Activated naive CD8-positive, alpha-beta T cell (primary cell): Measurements from ENCODE around the gene LRRC61.
A peak's percentile ranks its signal among the peaks of the same experiment; 100 is the strongest.

ENCODE experiments used
- H3K27ac Mint-ChIP-seq: one replicate; pipeline ENCODE4 v1.8.0; 2021; ENCODE audit warnings: mixed read lengths
- H3K27me3 Mint-ChIP-seq: one replicate; pipeline ENCODE4 v1.8.0; 2021; ENCODE audit warnings: mixed read lengths
- H3K36me3 Mint-ChIP-seq: one replicate; pipeline ENCODE4 v1.8.0; 2021; ENCODE audit warnings: mixed read lengths
- H3K4me1 Mint-ChIP-seq: one replicate; pipeline ENCODE4 v1.8.0; 2021; ENCODE audit warnings: low read depth, mixed read lengths
- H3K4me3 Mint-ChIP-seq: one replicate; pipeline ENCODE4 v1.8.0; 2021; ENCODE audit warnings: mild to moderate bottlenecking, mixed read lengths
- H3K9me3 Mint-ChIP-seq: one replicate; pipeline ENCODE4 v1.8.0; 2021; ENCODE audit warnings: low read depth, mixed read lengths

Gene LRRC61

GRCh38 chr7:150345012-150345411 is 21.9 kb downstream of the LRRC61 start:
- H3K27ac Mint-ChIP-seq = no peak overlapping the region
- no peaks in the 10 kb centered on the region for H3K9me3 Mint-ChIP-seq
- H3K4me3 Mint-ChIP-seq = no peak overlapping the region
- peaks cover 2% of the 10 kb centered on the region for H3K36me3 Mint-ChIP-seq
- peaks cover 4% of the 10 kb centered on the region for H3K27me3 Mint-ChIP-seq
- peaks cover 6% of the 10 kb centered on the region for H3K4me1 Mint-ChIP-seq

DNA sequence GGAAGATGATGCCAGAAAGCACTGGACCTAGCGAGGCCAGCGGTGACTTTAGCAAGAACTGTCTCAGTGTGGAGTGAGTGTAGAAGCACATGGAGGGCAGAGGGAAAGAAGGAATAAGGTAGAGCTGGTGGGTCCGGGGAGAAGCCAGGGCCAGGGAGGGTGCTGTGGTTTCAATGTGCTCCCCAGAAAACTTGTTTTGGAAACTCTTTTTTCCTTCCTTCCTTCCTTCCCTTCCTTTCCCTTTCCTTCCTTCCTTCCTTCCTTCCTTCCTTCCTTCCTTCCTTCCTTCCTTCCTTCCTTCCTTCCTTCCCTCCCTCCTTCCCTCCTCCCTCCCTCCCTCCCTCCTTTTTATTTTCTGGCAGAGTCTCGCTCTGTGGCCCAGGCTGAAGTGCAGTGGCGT is 23.8 kb downstream of the LRRC61 start:
- Mint-ChIP-seq H3K4me3 (no peak overlapping the region), H3K36me3 (peaks cover 2% of the 10 kb centered on the region), H3K27me3 (peaks cover 4% of the 10 kb centered on the region)

DNA sequence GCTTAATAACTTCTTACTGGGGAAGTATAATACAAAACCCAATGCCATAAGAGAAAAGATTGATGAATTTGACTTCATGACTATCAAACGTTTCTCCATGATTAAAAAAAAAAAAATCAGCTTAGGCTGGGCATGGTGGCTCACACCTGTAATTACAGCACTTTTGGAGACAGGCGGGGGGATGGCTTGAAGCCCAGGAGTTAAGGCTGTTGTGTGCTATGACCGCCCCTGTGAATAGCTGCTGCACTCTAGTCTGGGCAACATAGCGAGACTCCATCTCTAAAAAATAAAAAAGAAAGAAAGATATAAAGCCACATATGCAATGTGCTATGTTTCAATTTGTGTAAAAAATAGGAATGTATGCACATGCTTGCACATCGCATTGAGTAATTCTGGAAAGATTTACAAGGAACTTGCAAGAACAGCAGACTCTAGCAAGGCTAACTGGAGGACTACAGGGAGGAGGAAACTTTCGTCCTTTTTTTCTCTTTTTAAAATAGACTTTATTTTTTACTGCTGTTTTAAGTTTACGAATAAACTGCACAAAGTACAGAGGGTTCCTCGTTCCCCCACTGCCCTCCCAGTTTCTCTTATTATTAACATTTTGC is 28.5 kb downstream of the LRRC61 start:
- no peaks in the 10 kb centered on the region for H3K9me3 Mint-ChIP-seq
- no peaks in the 10 kb centered on the region for H3K36me3 Mint-ChIP-seq
- H3K27ac Mint-ChIP-seq = no peak overlapping the region
- H3K27me3 Mint-ChIP-seq = no peaks in the 10 kb centered on the region
- no peak overlapping the region for H3K4me3 Mint-ChIP-seq
- peaks cover 8% of the 10 kb centered on the region for H3K4me1 Mint-ChIP-seq

More for the DNA sequence above, 23.8 kb downstream of the LRRC61 start:
- no peaks in the 10 kb centered on the region for H3K9me3 Mint-ChIP-seq
- no peak overlapping the region for H3K27ac Mint-ChIP-seq
- peaks cover 1% of the 10 kb centered on the region for H3K4me1 Mint-ChIP-seq

GRCh38 chr7:150355666-150356059 is 32.5 kb downstream of the LRRC61 start:
- Mint-ChIP-seq H3K9me3 (no peaks in the 10 kb centered on the region), H3K4me3 (no peak overlapping the region), H3K4me1 (peaks cover 40% of the 10 kb centered on the region), H3K27me3 (no peaks in the 10 kb centered on the region), H3K36me3 (no peaks in the 10 kb centered on the region), H3K27ac (peak overlapping the region; percentile 54)

- Mint-ChIP-seq H3K27ac (no peak overlapping the region), H3K36me3 (no peaks in the 10 kb centered on the region), H3K27me3 (no peaks in the 10 kb centered on the region), H3K4me3 (peak overlapping the region; percentile 23), H3K9me3 (no peaks in the 10 kb centered on the region), H3K4me1 (peaks cover 40% of the 10 kb centered on the region)
Observed at GRCh38 chr7:150356265-150356897, 33.2 kb downstream of the LRRC61 start.

GRCh38 chr7:150357270-150357669 is 34.1 kb downstream of the LRRC61 start:
- peak overlapping the region; percentile 92 for H3K27ac Mint-ChIP-seq

GRCh38 chr7:150357771-150358427 is 34.7 kb downstream of the LRRC61 start:
- H3K9me3 Mint-ChIP-seq = no peaks in the 10 kb centered on the region
- H3K27me3 Mint-ChIP-seq = no peaks in the 10 kb centered on the region
- H3K4me1 Mint-ChIP-seq = peaks cover 46% of the 10 kb centered on the region
- peak overlapping the region; percentile 92 for H3K27ac Mint-ChIP-seq
- peak overlapping the region; percentile 78 for H3K4me3 Mint-ChIP-seq
- no peaks in the 10 kb centered on the region for H3K36me3 Mint-ChIP-seq

More at GRCh38 chr7:150357270-150357669, 34.1 kb downstream of the LRRC61 start:
- H3K9me3 Mint-ChIP-seq = no peaks in the 10 kb centered on the region
- H3K36me3 Mint-ChIP-seq = no peaks in the 10 kb centered on the region
- peak overlapping the region; percentile 78 for H3K4me3 Mint-ChIP-seq
- peaks cover 41% of the 10 kb centered on the region for H3K4me1 Mint-ChIP-seq
- no peaks in the 10 kb centered on the region for H3K27me3 Mint-ChIP-seq

DNA sequence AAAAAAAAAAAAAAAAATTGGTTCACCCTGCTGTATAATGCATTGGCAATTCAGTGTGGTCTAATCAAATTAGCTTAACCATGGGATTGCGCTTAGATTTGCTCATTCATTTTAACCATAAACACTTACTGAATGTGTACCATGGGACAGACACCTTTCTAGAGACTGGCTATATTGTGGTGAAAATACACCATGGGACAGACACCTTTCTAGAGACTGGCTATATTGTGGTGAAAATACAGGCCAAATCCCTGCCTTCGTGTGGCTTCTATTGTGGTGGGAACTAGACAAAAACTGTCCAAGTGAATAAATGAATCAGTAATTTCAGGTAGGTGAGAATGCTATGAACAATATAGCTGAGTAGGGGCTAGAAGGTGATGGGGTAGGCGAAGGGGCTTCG is 35.3 kb downstream of the LRRC61 start:
- Mint-ChIP-seq H3K27ac (peak overlapping the region; percentile 92), H3K36me3 (no peaks in the 10 kb centered on the region), H3K9me3 (no peaks in the 10 kb centered on the region), H3K27me3 (no peaks in the 10 kb centered on the region), H3K4me1 (peaks cover 46% of the 10 kb centered on the region), H3K4me3 (no peak overlapping the region)

- no peaks in the 10 kb centered on the region for H3K36me3 Mint-ChIP-seq
- H3K9me3 Mint-ChIP-seq = no peaks in the 10 kb centered on the region
- H3K27me3 Mint-ChIP-seq = no peaks in the 10 kb centered on the region
- no peak overlapping the region for H3K4me3 Mint-ChIP-seq
- H3K27ac Mint-ChIP-seq = peak overlapping the region; percentile 92
- H3K4me1 Mint-ChIP-seq = peaks cover 50% of the 10 kb centered on the region
Observed at GRCh38 chr7:150358988-150359621, 36.0 kb downstream of the LRRC61 start.

DNA sequence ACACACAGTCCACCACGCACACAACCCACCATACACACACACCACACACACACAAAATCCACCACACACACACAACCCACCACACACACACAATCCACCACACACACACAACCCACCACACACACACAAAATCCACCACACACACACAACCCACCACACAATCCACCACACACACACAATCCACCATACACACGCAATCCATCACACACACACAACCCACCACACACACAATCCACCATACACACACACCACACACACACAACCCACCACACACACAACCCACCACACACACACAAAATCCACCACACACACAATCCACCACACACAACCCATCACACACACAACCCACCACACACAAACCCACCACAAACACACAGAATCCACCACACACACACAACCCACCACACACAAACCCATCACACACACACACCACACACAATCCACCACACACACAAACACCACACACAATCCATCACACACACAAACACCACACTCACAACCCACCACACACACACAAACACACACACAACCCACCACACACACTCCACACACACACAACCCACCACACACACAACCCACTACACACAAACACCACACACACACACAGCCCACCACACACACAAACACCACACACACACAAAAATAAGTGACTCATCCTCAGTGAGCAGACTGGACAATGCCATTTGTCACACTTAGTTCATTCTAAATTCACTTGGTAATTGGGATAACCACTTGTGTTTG is 36.6 kb downstream of the LRRC61 start:
- Mint-ChIP-seq H3K27ac (peak overlapping the region; percentile 35), H3K4me3 (no peak overlapping the region), H3K4me1 (peaks cover 55% of the 10 kb centered on the region), H3K27me3 (no peaks in the 10 kb centered on the region), H3K9me3 (no peaks in the 10 kb centered on the region), H3K36me3 (no peaks in the 10 kb centered on the region)

GRCh38 chr7:150360363-150361058 is 37.4 kb downstream of the LRRC61 start:
- peak overlapping the region; percentile 35 for H3K27ac Mint-ChIP-seq
- H3K27me3 Mint-ChIP-seq = no peaks in the 10 kb centered on the region
- no peaks in the 10 kb centered on the region for H3K36me3 Mint-ChIP-seq
- H3K4me1 Mint-ChIP-seq = peaks cover 59% of the 10 kb centered on the region
- H3K9me3 Mint-ChIP-seq = no peaks in the 10 kb centered on the region
- no peak overlapping the region for H3K4me3 Mint-ChIP-seq

DNA sequence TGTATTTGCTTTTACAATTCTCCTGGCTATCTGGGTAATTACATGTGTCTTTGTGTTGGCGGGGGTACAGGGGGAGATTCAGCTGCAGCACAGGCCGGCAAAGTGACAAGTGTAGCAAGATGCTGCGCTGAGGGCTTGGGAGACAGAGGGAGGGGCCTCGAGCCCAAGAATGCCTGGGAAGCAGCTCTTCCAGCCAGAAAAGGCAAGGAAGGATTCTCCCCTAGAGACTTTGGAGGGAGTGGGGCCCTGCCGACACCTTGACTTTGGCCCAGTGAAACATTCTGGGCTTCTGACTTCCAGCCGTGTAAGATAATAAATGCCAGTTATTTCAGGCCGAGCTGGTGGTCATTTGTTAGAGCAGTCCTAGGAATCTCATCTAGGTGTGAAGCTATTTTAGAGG is 38.2 kb downstream of the LRRC61 start:
- H3K27me3 Mint-ChIP-seq = no peaks in the 10 kb centered on the region
- no peaks in the 10 kb centered on the region for H3K9me3 Mint-ChIP-seq
- no peak overlapping the region for H3K4me3 Mint-ChIP-seq
- H3K4me1 Mint-ChIP-seq = peaks cover 63% of the 10 kb centered on the region
- H3K27ac Mint-ChIP-seq = no peak overlapping the region
- no peaks in the 10 kb centered on the region for H3K36me3 Mint-ChIP-seq

DNA sequence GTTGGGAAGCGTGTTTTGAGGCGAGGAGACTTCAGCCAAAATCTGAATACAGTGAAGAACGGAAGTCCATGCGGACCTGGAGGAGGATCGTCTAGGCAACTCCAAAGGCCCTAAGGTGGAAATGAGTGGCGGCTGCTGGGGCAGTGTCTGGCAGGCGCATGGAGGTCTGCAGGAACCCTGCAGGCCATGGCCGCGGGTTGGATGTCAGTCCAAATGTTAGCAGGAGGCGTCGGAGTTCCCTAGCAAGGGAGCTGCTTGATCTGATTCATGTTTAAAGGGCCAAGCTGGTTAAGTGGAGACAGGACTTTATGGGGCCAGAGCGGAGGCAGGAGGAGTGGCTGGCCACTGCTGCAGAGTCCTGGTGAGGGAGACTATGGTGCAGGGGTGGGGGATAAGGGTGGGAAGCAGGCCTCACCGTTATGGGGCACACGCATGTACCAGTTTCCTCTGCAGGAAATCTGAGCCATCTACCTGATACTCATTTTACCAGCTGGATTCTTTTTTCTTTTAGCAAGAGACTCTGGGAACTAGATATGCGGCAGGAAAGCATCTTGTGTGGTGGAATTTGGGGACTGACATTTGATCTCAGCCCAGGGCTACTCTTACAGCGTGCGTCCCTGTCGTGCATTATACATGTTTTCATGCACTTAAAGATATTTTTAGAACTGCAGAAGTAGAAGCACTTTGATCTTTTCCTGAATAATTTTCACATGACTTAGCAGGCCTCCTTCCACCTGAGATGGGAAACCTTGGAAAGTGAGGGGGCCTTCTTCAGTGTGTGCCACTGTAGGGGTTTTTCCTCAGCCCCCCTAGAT is 38.9 kb downstream of the LRRC61 start:
- H3K27ac Mint-ChIP-seq = no peak overlapping the region
- H3K4me1 Mint-ChIP-seq = peaks cover 59% of the 10 kb centered on the region

More for the DNA sequence above, 38.9 kb downstream of the LRRC61 start:
- Mint-ChIP-seq H3K9me3 (no peaks in the 10 kb centered on the region), H3K4me3 (no peak overlapping the region), H3K27me3 (no peaks in the 10 kb centered on the region), H3K36me3 (no peaks in the 10 kb centered on the region)
